Astrocyte of the spinal cord (primary cell): ENCODE data around the gene PRSS50.
"Not testable (repeated sequence)": the region's sequence is repeated elsewhere in the genome, so short reads cannot be mapped to it uniquely, and the experiment has no call there.

Source experiments
- DNase-seq: peaks from one replicate; pipeline ENCODE4 v3.0.0; 2011; ENCODE audit warnings: low read depth, low spot score
- H3K4me3 ChIP-seq: 2 replicates; pipeline ENCODE4 v1.5.1; 2011; ENCODE audit warnings: low read depth, mild to moderate bottlenecking, low read length, moderate library complexity
- CTCF ChIP-seq: IDR thresholded peaks from 2 replicates; pipeline ENCODE4 v1.5.1; 2012; ENCODE audit warnings: low read depth, mild to moderate bottlenecking, low read length, inconsistent platforms
- in situ Hi-C: cut with HindIII; loops from 2 replicates; pipeline ENCODE4 v1.10.0; 2017; ENCODE audit warnings: low sequenced_read_pairs

PRSS50 gene

GRCh38 chr3:46709157-46709654 lies 8.5 kb downstream of the PRSS50 start:
- no peak overlapping the region for H3K4me3 ChIP-seq
- no peak for DNase-seq
- TF ChIP-seq CTCF = no peak
- in situ Hi-C loops = no loop called here

- DNase-seq = no peak
- H3K4me3 ChIP-seq = no peak overlapping the region
- TF ChIP-seq CTCF = no peak
- in situ Hi-C loops = no loop called here
Measured at GRCh38 chr3:46708401-46709156, 9.1 kb downstream of the PRSS50 start.

GRCh38 chr3:46707601-46708011 lies 10.1 kb downstream of the PRSS50 start:
- TF ChIP-seq CTCF = no peak
- DNase-seq = no peak
- in situ Hi-C loops = no loop called here
- no peak overlapping the region for H3K4me3 ChIP-seq

- in situ Hi-C loops = no loop called here
- TF ChIP-seq CTCF = no peak
- DNase-seq = no peak
- no peak overlapping the region for H3K4me3 ChIP-seq
Measured at GRCh38 chr3:46706771-46707582, 10.7 kb downstream of the PRSS50 start.

- H3K4me3 ChIP-seq = no peak overlapping the region
- peak; percentile 19 for TF ChIP-seq CTCF
- in situ Hi-C loops = no loop called here
- peak; percentile 43 for DNase-seq
Measured at GRCh38 chr3:46705751-46706552, 11.7 kb downstream of the PRSS50 start.

- H3K4me3 ChIP-seq = no peak overlapping the region
- peak; percentile 97 for TF ChIP-seq CTCF
- in situ Hi-C loops = no loop called here
- peak; percentile 65 for DNase-seq
Measured at GRCh38 chr3:46705022-46705530, 12.6 kb downstream of the PRSS50 start.

- H3K4me3 ChIP-seq, in situ Hi-C loops, DNase-seq: not testable (repeated sequence)
Measured at GRCh38 chr3:46704346-46704745, 13.3 kb downstream of the PRSS50 start.
